ENCODE measurements around the gene UMODL1.

DNA sequence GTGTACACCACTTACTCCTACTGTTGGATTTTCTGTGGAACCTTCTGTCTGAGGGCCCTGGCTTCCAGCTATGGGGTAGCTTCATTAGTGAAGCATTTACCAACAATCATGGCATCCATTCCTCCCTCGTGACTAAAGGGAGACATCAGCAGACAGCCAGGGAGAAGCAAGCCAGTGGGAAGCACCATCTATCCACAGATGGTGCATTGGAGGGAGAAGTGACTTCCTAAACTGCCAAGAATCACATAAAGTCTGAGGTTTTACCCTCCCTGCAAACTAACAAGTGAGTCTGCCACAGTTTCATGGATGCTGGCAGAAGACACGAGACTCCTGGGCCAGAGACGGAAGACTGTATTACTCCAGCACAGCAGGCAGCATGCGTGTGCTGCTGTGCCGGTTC is 31.4 kb downstream of the UMODL1 start:
- no peak for TF ChIP-seq EP300 (IDR thresholded peaks at IDR 0.05; ENCODE audit: borderline replicate concordance)
- TF ChIP-seq, protein P1, sequence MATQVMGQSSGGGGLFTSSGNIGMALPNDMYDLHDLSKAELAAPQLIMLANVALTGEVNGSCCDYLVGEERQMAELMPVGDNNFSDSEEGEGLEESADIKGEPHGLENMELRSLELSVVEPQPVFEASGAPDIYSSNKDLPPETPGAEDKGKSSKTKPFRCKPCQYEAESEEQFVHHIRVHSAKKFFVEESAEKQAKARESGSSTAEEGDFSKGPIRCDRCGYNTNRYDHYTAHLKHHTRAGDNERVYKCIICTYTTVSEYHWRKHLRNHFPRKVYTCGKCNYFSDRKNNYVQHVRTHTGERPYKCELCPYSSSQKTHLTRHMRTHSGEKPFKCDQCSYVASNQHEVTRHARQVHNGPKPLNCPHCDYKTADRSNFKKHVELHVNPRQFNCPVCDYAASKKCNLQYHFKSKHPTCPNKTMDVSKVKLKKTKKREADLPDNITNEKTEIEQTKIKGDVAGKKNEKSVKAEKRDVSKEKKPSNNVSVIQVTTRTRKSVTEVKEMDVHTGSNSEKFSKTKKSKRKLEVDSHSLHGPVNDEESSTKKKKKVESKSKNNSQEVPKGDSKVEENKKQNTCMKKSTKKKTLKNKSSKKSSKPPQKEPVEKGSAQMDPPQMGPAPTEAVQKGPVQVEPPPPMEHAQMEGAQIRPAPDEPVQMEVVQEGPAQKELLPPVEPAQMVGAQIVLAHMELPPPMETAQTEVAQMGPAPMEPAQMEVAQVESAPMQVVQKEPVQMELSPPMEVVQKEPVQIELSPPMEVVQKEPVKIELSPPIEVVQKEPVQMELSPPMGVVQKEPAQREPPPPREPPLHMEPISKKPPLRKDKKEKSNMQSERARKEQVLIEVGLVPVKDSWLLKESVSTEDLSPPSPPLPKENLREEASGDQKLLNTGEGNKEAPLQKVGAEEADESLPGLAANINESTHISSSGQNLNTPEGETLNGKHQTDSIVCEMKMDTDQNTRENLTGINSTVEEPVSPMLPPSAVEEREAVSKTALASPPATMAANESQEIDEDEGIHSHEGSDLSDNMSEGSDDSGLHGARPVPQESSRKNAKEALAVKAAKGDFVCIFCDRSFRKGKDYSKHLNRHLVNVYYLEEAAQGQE (IDR thresholded peaks at IDR 0.05; ENCODE audit: low read depth), result no peak
- TF ChIP-seq FOXM1 (IDR thresholded peaks at IDR 0.05; ENCODE audit: borderline replicate concordance, low read depth), result no peak
- no peak for TF ChIP-seq CEBPB (IDR thresholded peaks at IDR 0.05)
- no peak for TF ChIP-seq RAD21 (IDR thresholded peaks at IDR 0.05; ENCODE audit: low read depth)
- no peak for TF ChIP-seq TAF1 (IDR thresholded peaks at IDR 0.05; ENCODE audit: low read depth)
- TF ChIP-seq, protein P2, sequence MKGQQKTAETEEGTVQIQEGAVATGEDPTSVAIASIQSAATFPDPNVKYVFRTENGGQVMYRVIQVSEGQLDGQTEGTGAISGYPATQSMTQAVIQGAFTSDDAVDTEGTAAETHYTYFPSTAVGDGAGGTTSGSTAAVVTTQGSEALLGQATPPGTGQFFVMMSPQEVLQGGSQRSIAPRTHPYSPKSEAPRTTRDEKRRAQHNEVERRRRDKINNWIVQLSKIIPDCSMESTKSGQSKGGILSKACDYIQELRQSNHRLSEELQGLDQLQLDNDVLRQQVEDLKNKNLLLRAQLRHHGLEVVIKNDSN (IDR thresholded peaks at IDR 0.05), result no peak
- no peak for TF ChIP-seq EGR1 (IDR thresholded peaks at IDR 0.05)
